ENCODE data around the gene CAMSAP1. TPM values are rescaled to one million over a fixed set of nuclear protein-coding genes. Genes with fewer than 3 reads are reported as not detected.

CAMSAP1 gene
- total and polyA plus RNA-seq, 2 of the 4 experiments (the other 2 are of a cell fraction): 8.2 to 19.5 TPM

GRCh38 chr9:135835131-135835530 is 72.2 kb downstream of the CAMSAP1 start:
- Histone ChIP-seq H2BK120ac (ENCODE audit: low read depth, low read length) (no peak overlapping the region), H2AFZ (replicated peaks; ENCODE audit: low read length, poor library complexity) (no peak overlapping the region), H3K36me3 (ENCODE audit: control insufficient read depth, insufficient read depth, low read length) (peaks cover 8% of the 10 kb centered on the region), H3K56ac (ENCODE audit: extremely low read depth, insufficient read depth, low read length) (no peak overlapping the region), H3K18ac (ENCODE audit: low read depth, low read length) (no peak overlapping the region), H2AK9ac (replicated peaks; ENCODE audit: low read depth, low read length, poor library complexity) (no peak overlapping the region), H4K5ac (ENCODE audit: low read depth, low read length) (no peak overlapping the region), H2BK15ac (ENCODE audit: low read depth, low read length) (no peak overlapping the region), H2AK5ac (ENCODE audit: low read depth, low read length) (no peak overlapping the region), H2BK5ac (ENCODE audit: low read depth, low read length, poor library complexity, severe bottlenecking) (no peak overlapping the region), H4K8ac (ENCODE audit: low read depth in 2 of 2, low read length in 2 of 2) (no peak overlapping the region), H3K9me1 (ENCODE audit: insufficient read depth, low read length) (peaks cover 36% of the 10 kb centered on the region), H4K91ac (ENCODE audit: insufficient read depth, low read depth, low read length) (no peak overlapping the region), H3K14ac (replicated peaks; ENCODE audit: low read depth, low read length) (no peak overlapping the region), H3K4me1 (ENCODE audit: control insufficient read depth, insufficient read depth, low read length) (no peaks in the 10 kb centered on the region), H3K9me3 (ENCODE audit: control insufficient read depth, insufficient read depth, low read length) (no peaks in the 10 kb centered on the region), H3K27me3 (ENCODE audit: control insufficient read depth, insufficient read depth, low read length) (no peaks in the 10 kb centered on the region), H4K20me1 (ENCODE audit: insufficient read depth, low read length) (peaks cover 33% of the 10 kb centered on the region), H3K4me3 (ENCODE audit: insufficient read depth, low read depth, low read length) (no peak overlapping the region), H3K4me2 (ENCODE audit: low read depth, low read length) (no peak overlapping the region), H3K9ac (ENCODE audit: low read depth, low read length) (no peak overlapping the region), H3K79me1 (ENCODE audit: low read depth in 1 of 2, low read length in 2 of 2) (peaks cover 39 to 62% of the 10 kb centered on the region in 2 experiments), H3K4ac (ENCODE audit: low read depth, low read length) (no peak overlapping the region), H3K23ac (ENCODE audit: low read depth, low read length) (no peak overlapping the region), H3K27ac (ENCODE audit: insufficient read depth, low read length) (no peak overlapping the region), H2BK20ac (ENCODE audit: low read depth, low read length) (no peak overlapping the region)
- DNase-seq (no peak), ATAC-seq (ENCODE audit: low read depth) (no peak)
- ChIA-PET POLR2A (ENCODE audit: unreplicated experiment) (no interaction called here), CTCF (no interaction called here)
- intact Hi-C loops (cut with micrococcal nuclease): no loop called here
- dilution Hi-C loops (cut with HindIII; ENCODE audit: low sequenced_read_pairs, unreplicated experiment): no loop called here
- in situ Hi-C loops (cut with MboI; ENCODE audit: low sequenced_read_pairs): no loop called here
- TF ChIP-seq CEBPB (IDR thresholded peaks at IDR 0.05; ENCODE audit: low read depth, low read length) (no peak), FOS (IDR thresholded peaks at IDR 0.05; ENCODE audit: low read depth, low read length) (no peak), CHD1 (IDR thresholded peaks at IDR 0.05; ENCODE audit: low read depth, low read length) (no peak), MAFK (IDR thresholded peaks at IDR 0.05; ENCODE audit: low read depth, low read length) (no peak), RCOR1 (IDR thresholded peaks at IDR 0.05; ENCODE audit: insufficient replicate concordance, low read length) (no peak), MAZ (IDR thresholded peaks at IDR 0.05; ENCODE audit: borderline replicate concordance, low read depth, low read length) (no peak), MXI1 (IDR thresholded peaks at IDR 0.05; ENCODE audit: borderline replicate concordance, low read depth, low read length) (no peak), CTCF (conservative IDR thresholded peaks at IDR 0.05; ENCODE audit: low read depth, low read length) (no peak), USF2 (IDR thresholded peaks at IDR 0.05; ENCODE audit: low read depth, low read length) (no peak), BHLHE40 (IDR thresholded peaks at IDR 0.05; ENCODE audit: low read depth, low read length) (no peak), NFE2L2 (IDR thresholded peaks at IDR 0.05; ENCODE audit: low read depth, low read length) (no peak), POLR2A (IDR thresholded peaks at IDR 0.05; ENCODE audit: low read depth, low read length) (no peak), RAD21 (IDR thresholded peaks at IDR 0.05; ENCODE audit: low read length) (no peak), RFX5 (IDR thresholded peaks at IDR 0.05; ENCODE audit: low read depth, low read length) (no peak), ELK1 (IDR thresholded peaks at IDR 0.05; ENCODE audit: borderline replicate concordance, low read depth, low read length) (no peak), SMC3 (IDR thresholded peaks at IDR 0.05; ENCODE audit: low read depth, low read length) (no peak)
- BruUV-seq (replicated peaks): no TSS peak
- 100% methylated on average over 2 of the region's 10 CpGs; no CpG with 5 or more reads in 1 of the 2 experiments for WGBS, 2 experiments (ENCODE audit: extremely low coverage in 2 of 2, insufficient read length in 1 of 2)

Measured in IMR-90 (cell line).